Heart right ventricle (tissue), 16 donors: ENCODE results near the gene CNDP1. TPM values are rescaled to one million over a fixed set of nuclear protein-coding genes. Genes with fewer than 3 reads are reported as not detected.

ENCODE experiments used
- ATAC-seq, 8 donors: fragments of 200-7000 bp; cut with Tn5 transposase; one replicate each; pipeline ENCODE4 v1.9.1; 2020; ENCODE audit warnings: mild to moderate bottlenecking in 8 of 8, moderate library complexity in 8 of 8, moderate number of reproducible peaks in 1 of 8
- DNase-seq, 2 donors: peaks; one replicate each; pipeline ENCODE4 v3.0.0-alpha.2; 2020
- H3K27ac ChIP-seq, 10 donors: fragments of 200-600 bp; sonication (generic) in 2 of 10; one replicate each; pipeline versions ENCODE4 v1.5.0 to v1.8.0; 2020 to 2022; ENCODE audit warnings: mild to moderate bottlenecking in 3 of 10
- H3K27me3 ChIP-seq, 7 donors: fragments of 200-600 bp; one replicate each; pipeline ENCODE4 v1.8.0; 2021 to 2022; ENCODE audit warnings: mild to moderate bottlenecking in 2 of 7
- H3K36me3 ChIP-seq, 9 donors: fragments of 200-600 bp; sonication (generic) in 1 of 9; one replicate each; pipeline versions ENCODE4 v1.5.0 to v1.8.0; 2020 to 2022; ENCODE audit warnings: mild to moderate bottlenecking in 2 of 9
- H3K4me1 ChIP-seq, 9 donors: fragments of 200-600 bp; sonication (generic) in 1 of 9; one replicate each; pipeline versions ENCODE4 v1.5.0 to v1.8.0; 2020 to 2022; ENCODE audit warnings: mild to moderate bottlenecking in 4 of 9
- H3K4me3 ChIP-seq, 10 donors: fragments of 200-600 bp; sonication (generic) in 2 of 10; one replicate each; pipeline versions ENCODE4 v1.5.0 to v1.8.0; 2020 to 2022; ENCODE audit warnings: mild to moderate bottlenecking in 7 of 10, moderate library complexity in 2 of 10
- H3K9me3 ChIP-seq, 11 donors: fragments of 200-600 bp in 10 of 11; sonication (generic) in 2 of 11; one replicate each; pipeline versions ENCODE4 v1.5.0 to v1.8.0; 2013 to 2022; ENCODE audit warnings: mild to moderate bottlenecking in 2 of 11, control low read depth in 1 of 11, moderate library complexity in 1 of 11
- WGBS, 2 donors: extraction: QIAGEN DNeasy Blood & Tissue Kit; methylation state at CpG; one replicate each; pipeline ENCODE4 v1.1.7; 2013; ENCODE audit warnings: inconsistent platforms in 1 of 2; 5-methylcytosine and 5-hydroxymethylcytosine counted together
- intact Hi-C, 10 donors: fragments of 100-400 bp; cut with DNase I; formaldehyde crosslinking; loops; one replicate each; pipeline versions ENCODE4 v1.11.1 to v1.14.2; 2022
- polyA plus RNA-seq, 2 donors: library from polyadenylated mRNA; stranded (reverse); fragments of 200-250 nt; gene quantifications; one replicate each; pipeline ENCODE4 v1.2.3, GENCODE V29; 2013
- total RNA-seq, 10 donors: library from RNA; stranded (reverse); fragmentation: NEBNext Ultra II Directional in 3 of 10; extraction: Animal tissue kit (Norgen Biotek cat#: 25700) in 3 of 10; gene quantifications; one replicate each; pipeline versions ENCODE4 v1.2.1 to v1.2.4, GENCODE V29; 2021 to 2023
- TF ChIP-seq, protein P1 (sequence below), 9 donors: fragments of 200-600 bp; sonication (generic) in 2 of 9; IDR thresholded peaks; one replicate each; pipeline versions ENCODE4 v1.5.0 to v1.8.0; 2021 to 2022; ENCODE audit warnings: antibody characterized with exemption in 9 of 9, mild to moderate bottlenecking in 5 of 9, moderate library complexity in 1 of 9
- donor health status: Arrhythmogenic right ventricular cardiomyopathy.
- donor health status: ischemic (EF 13 %, LVEDD 7.1; RV severe dilation, severe dysfunction).
- donor health status: healthy with polysubstance abuse.
- donor health status: DM: no; HTN: yes; CAD: no.
- donor health status: DM: no; HTN: no; CAD: no.
- donor health status: ischemic (EF 25% LVEDD 6.9; RV normal size, moderate dysfunction).
- donor health status: ischemic (EF 25% LVEDD 5.7; RV mildly dilated, moderate dysfunction).
- donor health status: healthy.
- donor health status: DM: yes; HTN: yes; CAD: no.
- donor health status: Ischemic cardiomyopathy.
- donor health status: ischemic (EF 35%, LVEDD 5.7; RV mildly dilated, moderate dysfunction).
- donor health status: nonischemic (EF 11% LVEDD 7.7; RV severe dilation, severe dysfunction).
- donor health status: DM: yes; HTN: yes; CAD: no.
- donor health status: PGD.
- donor health status: ischemic (EF 29% LVEDD 5.4; RV normal size, mild dysfunction).
- donor health status: nonischemic (EF 23%, LVEDD 6.1; RV moderate dilation, normal function).

CNDP1 gene
- total and polyA plus RNA-seq, 12 donors, result 0.11 to 0.12 TPM; not detected in 10

DNA sequence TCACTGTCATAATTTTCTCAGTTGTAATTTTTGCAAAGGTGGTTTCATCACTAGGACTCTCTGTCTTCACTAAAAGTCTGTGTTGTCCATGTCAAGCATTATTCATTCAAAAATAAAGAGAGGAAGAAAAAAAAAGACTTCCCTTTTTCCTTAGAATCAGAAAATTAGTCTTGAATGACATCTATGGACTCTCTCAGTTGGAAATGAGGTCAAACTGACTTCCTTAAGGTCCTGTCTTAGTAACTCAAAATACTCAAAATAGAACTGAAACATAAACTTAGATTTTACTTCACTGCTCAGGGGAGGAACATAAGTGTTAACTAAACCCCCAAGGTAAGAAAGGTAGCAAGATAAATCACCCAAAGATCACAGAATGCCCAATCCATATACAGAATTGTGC, 61.1 kb downstream of the CNDP1 start:
- TF ChIP-seq, protein P1, sequence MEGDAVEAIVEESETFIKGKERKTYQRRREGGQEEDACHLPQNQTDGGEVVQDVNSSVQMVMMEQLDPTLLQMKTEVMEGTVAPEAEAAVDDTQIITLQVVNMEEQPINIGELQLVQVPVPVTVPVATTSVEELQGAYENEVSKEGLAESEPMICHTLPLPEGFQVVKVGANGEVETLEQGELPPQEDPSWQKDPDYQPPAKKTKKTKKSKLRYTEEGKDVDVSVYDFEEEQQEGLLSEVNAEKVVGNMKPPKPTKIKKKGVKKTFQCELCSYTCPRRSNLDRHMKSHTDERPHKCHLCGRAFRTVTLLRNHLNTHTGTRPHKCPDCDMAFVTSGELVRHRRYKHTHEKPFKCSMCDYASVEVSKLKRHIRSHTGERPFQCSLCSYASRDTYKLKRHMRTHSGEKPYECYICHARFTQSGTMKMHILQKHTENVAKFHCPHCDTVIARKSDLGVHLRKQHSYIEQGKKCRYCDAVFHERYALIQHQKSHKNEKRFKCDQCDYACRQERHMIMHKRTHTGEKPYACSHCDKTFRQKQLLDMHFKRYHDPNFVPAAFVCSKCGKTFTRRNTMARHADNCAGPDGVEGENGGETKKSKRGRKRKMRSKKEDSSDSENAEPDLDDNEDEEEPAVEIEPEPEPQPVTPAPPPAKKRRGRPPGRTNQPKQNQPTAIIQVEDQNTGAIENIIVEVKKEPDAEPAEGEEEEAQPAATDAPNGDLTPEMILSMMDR (IDR thresholded peaks at IDR 0.05), result no peak
- intact Hi-C loops, result loop anchor here in 2 of 10 donors (5.0 kb wide), 1 partner anchor 98 kb away; the partner anchor contains the start of gene CNDP2 (in 2 of the 2)
- no peak for DNase-seq
- Histone ChIP-seq H3K27me3 (no peaks in the 10 kb centered on the region), H3K27ac (peak overlapping the region in 2 of 10 donors; percentile 100), H3K9me3 (no peaks in the 10 kb centered on the region), H3K36me3 (peaks cover 0 to 29% (median 8%) of the 10 kb centered on the region in 9 donors), H3K4me1 (peaks cover 0 to 51% (median 37%) of the 10 kb centered on the region in 9 donors), H3K4me3 (peak overlapping the region in 4 of 10 donors; percentile 90 to 98 (median 96))
- no peak for ATAC-seq

DNA sequence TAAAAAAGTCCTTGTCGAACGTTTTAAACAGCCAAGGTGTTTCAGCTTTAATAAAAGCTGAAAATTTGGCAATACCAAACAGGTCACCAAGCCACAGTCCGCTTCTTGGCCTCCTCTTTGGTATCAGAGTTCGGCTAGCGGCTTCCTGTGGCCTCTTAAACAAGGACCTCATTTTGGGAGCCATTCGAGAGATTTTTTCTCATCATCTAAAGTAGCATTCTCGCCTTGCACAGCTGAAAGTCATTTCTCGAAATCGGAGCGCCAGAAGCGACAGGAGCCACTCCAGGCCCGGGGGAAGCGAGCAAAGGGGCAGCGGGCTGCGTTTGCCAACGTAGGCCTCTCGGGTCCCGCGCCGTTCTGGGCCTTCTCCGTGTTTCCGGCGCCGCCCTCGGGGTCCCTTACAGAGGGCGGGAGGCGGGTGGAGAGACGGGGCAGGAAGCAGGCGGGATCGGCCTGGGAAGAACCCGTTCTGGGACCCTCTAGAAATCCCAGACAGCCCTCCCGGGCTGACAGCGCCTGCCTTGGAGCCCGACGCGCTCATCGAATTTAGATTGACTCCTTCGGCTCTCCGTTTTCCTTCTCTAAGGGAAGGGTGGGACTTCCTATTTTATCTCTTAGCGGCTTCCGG, 62.8 kb downstream of the CNDP1 start:
- no peaks in the 10 kb centered on the region for H3K27me3 ChIP-seq
- intact Hi-C loops, result loop anchor here in 2 of 10 donors (5.0 kb wide), 1 partner anchor 100 kb away; the partner anchor contains the start of gene CNDP2 (in 2 of the 2)
- H3K4me1 ChIP-seq, result peaks cover 0 to 46% (median 37%) of the 10 kb centered on the region in 9 donors
- ATAC-seq (peak; percentile 59 to 86 (median 75)), DNase-seq (peak in 1 of 2 donors; percentile 73)
- peak overlapping the region; percentile 96 to 100 (median 99) for H3K27ac ChIP-seq
- peaks cover 0 to 27% (median 8%) of the 10 kb centered on the region in 9 donors for H3K36me3 ChIP-seq
- peak overlapping the region; percentile 53 to 98 (median 94) for H3K4me3 ChIP-seq
- TF ChIP-seq, protein P1 (IDR thresholded peaks at IDR 0.05), result no peak
- WGBS, 2 donors, result 0% methylated on average over 41 of the region's 41 CpGs
- no peaks in the 10 kb centered on the region for H3K9me3 ChIP-seq

DNA sequence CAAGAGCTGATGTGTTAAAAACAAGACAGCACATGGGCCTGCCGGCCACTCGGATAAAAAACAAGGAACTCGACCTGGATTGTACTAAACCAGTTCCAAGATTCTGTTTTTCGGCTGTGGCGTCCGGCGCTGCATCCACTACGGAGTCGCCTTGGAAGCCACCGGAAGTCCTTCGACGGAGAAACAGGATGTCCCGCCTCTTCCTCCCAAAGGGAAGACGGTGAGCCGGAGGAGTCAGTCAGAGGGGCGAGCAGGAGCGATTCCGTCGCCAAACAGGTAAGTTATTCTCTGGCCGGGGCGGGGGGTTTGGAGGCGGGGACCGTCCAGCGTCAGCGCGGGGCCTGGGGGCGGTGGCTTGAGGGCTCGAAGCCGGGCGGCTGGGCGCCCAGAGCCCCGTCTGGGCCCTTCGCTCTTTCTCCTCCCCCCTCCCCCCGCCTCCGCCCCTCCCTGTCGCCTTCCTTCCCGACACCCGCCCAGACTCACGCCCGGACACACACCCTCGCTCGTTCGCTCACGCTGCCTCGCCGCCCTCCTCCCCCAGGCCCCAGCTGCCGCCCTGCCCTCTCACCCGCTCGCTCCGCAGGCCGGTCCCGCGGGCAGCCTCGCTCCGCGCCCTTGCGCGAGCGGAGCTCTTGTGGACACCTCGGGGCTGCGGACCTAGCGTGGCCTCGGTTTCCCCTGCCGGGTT, 63.5 kb downstream of the CNDP1 start, which contains the start of gene ZNF407:
Gene ZNF407, plus strand, starts transcription at position 209 of the 688 bp plus-strand sequence. CDS start 33,150 bp downstream, outside the sequence.
- 1% methylated on average over 63 to 64 of the region's 64 CpGs for WGBS, 2 donors
- no peaks in the 10 kb centered on the region for H3K9me3 ChIP-seq
- peak within 1 kb of the TSS; percentile 53 to 98 (median 94) for H3K4me3 ChIP-seq
- H3K27ac ChIP-seq, result peak within 1 kb of the TSS; percentile 96 to 100 (median 99)
- intact Hi-C loops, result loop anchor here in 2 of 10 donors (5.0 kb wide), 1 partner anchor 101 kb away; the partner anchor contains the start of gene CNDP2 (in 2 of the 2)
- H3K27me3 ChIP-seq, result no peaks in the 10 kb centered on the region
- TF ChIP-seq, protein P1 (IDR thresholded peaks at IDR 0.05), result no peak
- peak; percentile 90 to 96 (median 93) for ATAC-seq
- H3K4me1 ChIP-seq, result peaks cover 0 to 46% (median 37%) of the 10 kb centered on the region in 9 donors
- DNase-seq, result peak; percentile 85 to 93
- H3K36me3 ChIP-seq, result peaks cover 0 to 21% (median 7%) of the 10 kb centered on the region in 9 donors

DNA sequence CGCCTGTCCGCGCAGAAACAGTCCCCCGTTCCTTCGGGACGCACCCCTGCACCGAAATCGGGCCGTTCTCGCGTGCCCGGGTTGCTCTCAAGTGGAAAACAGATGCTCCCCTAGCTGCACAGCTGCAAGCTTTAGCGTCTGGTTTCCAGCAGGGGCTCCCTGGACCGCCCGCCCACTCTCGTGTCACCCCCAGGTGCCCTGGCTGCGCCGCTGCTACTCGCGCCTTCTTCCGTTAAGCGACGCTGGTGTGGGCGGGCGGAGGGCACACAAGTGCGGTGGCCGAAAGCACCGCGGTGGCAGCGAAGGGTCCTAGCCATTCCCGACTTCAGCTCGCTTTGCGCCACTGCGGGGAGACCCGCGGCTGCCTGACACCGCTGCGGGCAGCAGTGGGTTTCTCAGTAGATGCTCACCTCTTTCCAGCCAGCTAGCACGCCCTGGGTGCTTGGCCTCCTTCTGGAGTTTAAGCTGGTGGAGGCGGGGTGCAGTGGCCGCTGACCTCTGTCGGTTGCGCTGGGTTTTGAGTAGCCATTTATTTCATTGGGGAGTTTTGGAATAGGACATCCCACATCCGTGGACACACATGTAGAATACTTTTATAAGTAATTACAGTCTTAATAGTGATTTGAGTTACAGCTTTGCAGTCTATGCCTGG, 64.2 kb downstream of the CNDP1 start:
- peak; percentile 33 to 73 (median 48) for ATAC-seq

More for the DNA sequence above, 64.2 kb downstream of the CNDP1 start:
- intact Hi-C loops, result loop anchor here in 2 of 10 donors (5.0 kb wide), 1 partner anchor 101 kb away; the partner anchor contains the start of gene CNDP2 (in 2 of the 2)
- H3K27ac ChIP-seq, result peak overlapping the region; percentile 96 to 100 (median 99)
- TF ChIP-seq, protein P1 (IDR thresholded peaks at IDR 0.05), result peak in 4 of 9 donors; percentile 11 to 34 (median 20)
- peaks cover 0 to 14% (median 0%) of the 10 kb centered on the region in 9 donors for H3K36me3 ChIP-seq
- 0% methylated on average over 44 of the region's 44 CpGs for WGBS, 2 donors
- H3K27me3 ChIP-seq, result no peaks in the 10 kb centered on the region
- no peaks in the 10 kb centered on the region for H3K9me3 ChIP-seq
- peak; percentile 48 to 60 for DNase-seq
- H3K4me3 ChIP-seq, result peak overlapping the region; percentile 53 to 98 (median 94)
- H3K4me1 ChIP-seq, result peaks cover 0 to 46% (median 37%) of the 10 kb centered on the region in 9 donors
